PFSK-1 (cell line): ENCODE data around the gene DDX10.

Experiments used
- FOXP2 ChIP-seq: optimal IDR thresholded peaks from 2 replicates; pipeline ENCODE3; 2011; ENCODE audit warnings: borderline replicate concordance, control low read depth, inconsistent platforms; ENCODE audit not compliant: insufficient read depth; ENCODE audit errors: extremely low read length, extremely low read depth
- POLR2AphosphoS5 ChIP-seq: IDR thresholded peaks from 2 replicates; pipeline ENCODE4 v1.6.1; 2012; ENCODE audit warnings: low read depth, mild to moderate bottlenecking, control low read depth, low read length, moderate library complexity
- SIN3A ChIP-seq: IDR thresholded peaks from 2 replicates; pipeline ENCODE4 v1.6.1; 2012; ENCODE audit warnings: mild to moderate bottlenecking, low read length, moderate library complexity, borderline replicate concordance; ENCODE audit not compliant: insufficient read depth
- TAF1 ChIP-seq: IDR thresholded peaks from 2 replicates; pipeline ENCODE4 v1.6.1; 2012; ENCODE audit warnings: low read length, control low read depth, borderline replicate concordance; ENCODE audit not compliant: insufficient read depth
- TF ChIP-seq, protein P1 (sequence below), 2 experiments: IDR thresholded peaks; 2 replicates each; pipeline versions ENCODE4 v1.6.1 to v1.8.0; 2011 to 2012; ENCODE audit warnings: low read depth in 2 of 2, low read length in 2 of 2, control low read depth in 1 of 2, inconsistent platforms in 1 of 2, mild to moderate bottlenecking in 1 of 2, moderate library complexity in 1 of 2; ENCODE audit not compliant: insufficient read depth in 1 of 2

The DDX10 gene

DNA sequence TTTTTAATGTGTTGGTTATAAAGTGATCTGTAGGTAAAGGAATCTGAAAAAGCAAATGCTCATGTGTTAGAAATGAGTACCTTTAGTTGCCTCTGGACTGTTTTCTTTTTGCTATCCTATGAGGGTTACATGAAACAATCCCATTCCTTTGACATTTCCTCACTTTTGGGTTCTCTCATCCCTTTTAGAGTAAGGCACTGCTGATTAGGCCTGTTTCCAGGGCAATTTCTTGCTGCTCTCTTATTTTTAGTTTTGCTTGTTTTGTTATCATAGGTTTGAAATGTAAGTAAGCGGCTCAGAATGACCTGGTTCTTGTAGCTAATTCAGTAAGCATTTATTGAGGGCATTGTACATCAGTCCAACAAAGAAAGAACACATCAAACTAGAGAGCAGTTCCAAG, 138.9 kb downstream of the DDX10 start:
- TF ChIP-seq TAF1 (no peak), POLR2AphosphoS5 (no peak)

DNA sequence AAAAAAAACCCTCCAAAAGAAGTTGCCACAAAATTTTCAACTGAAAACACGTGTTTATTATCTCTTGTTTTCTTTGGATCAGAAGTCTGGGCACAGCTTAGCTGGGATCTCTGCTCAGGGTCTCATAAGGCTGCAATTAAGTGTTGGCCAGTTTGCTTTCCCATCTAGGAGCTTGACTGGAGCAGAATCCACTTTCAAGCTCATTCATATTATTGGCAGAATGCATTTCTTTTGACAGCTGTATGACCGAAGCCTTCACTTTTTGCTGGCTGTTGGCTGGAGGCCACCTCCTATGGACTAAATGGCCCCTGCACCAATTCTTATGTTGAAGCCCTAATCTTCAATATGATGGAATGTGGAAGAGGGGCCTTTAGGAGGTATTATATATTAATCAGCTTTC, 139.6 kb downstream of the DDX10 start:
- TF ChIP-seq, protein P1, sequence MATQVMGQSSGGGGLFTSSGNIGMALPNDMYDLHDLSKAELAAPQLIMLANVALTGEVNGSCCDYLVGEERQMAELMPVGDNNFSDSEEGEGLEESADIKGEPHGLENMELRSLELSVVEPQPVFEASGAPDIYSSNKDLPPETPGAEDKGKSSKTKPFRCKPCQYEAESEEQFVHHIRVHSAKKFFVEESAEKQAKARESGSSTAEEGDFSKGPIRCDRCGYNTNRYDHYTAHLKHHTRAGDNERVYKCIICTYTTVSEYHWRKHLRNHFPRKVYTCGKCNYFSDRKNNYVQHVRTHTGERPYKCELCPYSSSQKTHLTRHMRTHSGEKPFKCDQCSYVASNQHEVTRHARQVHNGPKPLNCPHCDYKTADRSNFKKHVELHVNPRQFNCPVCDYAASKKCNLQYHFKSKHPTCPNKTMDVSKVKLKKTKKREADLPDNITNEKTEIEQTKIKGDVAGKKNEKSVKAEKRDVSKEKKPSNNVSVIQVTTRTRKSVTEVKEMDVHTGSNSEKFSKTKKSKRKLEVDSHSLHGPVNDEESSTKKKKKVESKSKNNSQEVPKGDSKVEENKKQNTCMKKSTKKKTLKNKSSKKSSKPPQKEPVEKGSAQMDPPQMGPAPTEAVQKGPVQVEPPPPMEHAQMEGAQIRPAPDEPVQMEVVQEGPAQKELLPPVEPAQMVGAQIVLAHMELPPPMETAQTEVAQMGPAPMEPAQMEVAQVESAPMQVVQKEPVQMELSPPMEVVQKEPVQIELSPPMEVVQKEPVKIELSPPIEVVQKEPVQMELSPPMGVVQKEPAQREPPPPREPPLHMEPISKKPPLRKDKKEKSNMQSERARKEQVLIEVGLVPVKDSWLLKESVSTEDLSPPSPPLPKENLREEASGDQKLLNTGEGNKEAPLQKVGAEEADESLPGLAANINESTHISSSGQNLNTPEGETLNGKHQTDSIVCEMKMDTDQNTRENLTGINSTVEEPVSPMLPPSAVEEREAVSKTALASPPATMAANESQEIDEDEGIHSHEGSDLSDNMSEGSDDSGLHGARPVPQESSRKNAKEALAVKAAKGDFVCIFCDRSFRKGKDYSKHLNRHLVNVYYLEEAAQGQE (IDR thresholded peaks at IDR 0.05; ENCODE audit: insufficient read depth in 1 of 2, low read depth in 2 of 2, low read length in 2 of 2), result no peak
- TF ChIP-seq POLR2AphosphoS5, result no peak
- TF ChIP-seq FOXP2, result no peak
- TF ChIP-seq SIN3A, result no peak
- TF ChIP-seq TAF1, result no peak

DNA sequence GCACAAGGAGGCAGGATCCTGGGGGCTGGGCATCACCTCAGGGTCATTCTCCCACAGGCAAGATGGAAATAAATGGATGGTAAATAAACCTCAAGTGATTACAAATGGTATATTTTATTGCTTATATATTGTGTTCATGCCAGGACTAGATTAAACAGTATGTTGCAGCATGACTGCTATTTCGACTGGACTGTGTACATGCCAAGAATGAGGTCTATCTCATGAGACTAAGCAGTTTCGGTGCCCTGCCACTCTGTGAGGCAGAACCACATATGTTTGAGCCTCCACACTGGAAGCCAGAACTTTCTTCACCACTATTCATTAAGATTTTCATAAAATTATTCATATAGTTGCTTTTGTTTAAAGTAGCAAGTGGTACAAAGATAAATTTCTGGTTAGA, 140.2 kb downstream of the DDX10 start:
- TF ChIP-seq, protein P1 (IDR thresholded peaks at IDR 0.05; ENCODE audit: insufficient read depth in 1 of 2, low read depth in 2 of 2, low read length in 2 of 2), result no peak
- no peak for TF ChIP-seq POLR2AphosphoS5
- no peak for TF ChIP-seq SIN3A

DNA sequence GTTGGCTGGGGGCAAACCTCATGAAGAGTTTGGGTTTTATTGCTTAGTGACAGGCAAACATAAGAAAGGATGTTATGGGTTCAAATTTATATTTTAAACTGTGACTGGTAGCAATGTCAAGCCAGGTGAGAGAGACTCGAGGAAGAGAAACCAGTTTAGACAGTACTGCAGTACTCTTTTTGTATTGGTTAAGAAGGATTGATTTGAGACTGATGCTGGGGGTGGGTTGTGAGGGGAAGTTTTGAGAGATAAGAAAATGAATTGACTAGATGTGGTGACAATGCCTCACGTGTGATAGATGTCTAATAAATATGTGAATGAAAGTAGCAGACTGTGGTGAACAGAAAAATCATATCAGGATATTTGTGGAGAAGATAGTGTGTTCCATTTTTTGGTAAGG, 142.4 kb downstream of the DDX10 start:
- TF ChIP-seq, protein P1 (IDR thresholded peaks at IDR 0.05; ENCODE audit: insufficient read depth in 1 of 2, low read depth in 2 of 2, low read length in 2 of 2), result no peak
- no peak for TF ChIP-seq POLR2AphosphoS5
- TF ChIP-seq SIN3A, result no peak
- TF ChIP-seq TAF1, result no peak
- no peak for TF ChIP-seq FOXP2

DNA sequence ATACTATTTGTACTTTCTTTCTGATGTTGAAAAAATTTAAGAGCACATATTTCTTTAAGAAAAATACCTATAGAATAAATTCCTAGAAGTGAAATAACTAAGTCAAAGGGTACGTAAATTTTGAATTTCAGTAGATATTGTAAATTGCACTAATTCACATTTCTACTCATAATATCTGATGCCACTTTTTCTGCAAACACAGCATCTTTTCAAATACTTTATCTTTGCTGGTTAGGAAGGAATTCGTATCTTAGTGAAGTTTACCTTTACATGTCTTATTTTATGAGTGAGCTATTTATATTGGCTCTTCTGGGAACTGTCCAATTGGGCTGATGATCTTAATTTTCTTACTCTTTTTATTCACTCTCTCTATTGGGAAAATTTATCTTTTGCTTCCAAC, 148.2 kb downstream of the DDX10 start:
- TF ChIP-seq TAF1, result no peak
- TF ChIP-seq, protein P1 (IDR thresholded peaks at IDR 0.05; ENCODE audit: insufficient read depth in 1 of 2, low read depth in 2 of 2, low read length in 2 of 2), result no peak
- TF ChIP-seq SIN3A, result no peak
- no peak for TF ChIP-seq POLR2AphosphoS5
- TF ChIP-seq FOXP2, result no peak
